Activated naive CD4-positive, alpha-beta T cell (primary cell): ENCODE measurements around the gene PCDH18.
"Not testable (repeated sequence)": the region's sequence is repeated elsewhere in the genome, so short reads cannot be mapped to it uniquely, and the experiment has no call there.

Source experiments
- DNase-seq, 4 experiments: peaks; one replicate each; lab custom pipeline; 2025; lab: John Stamatoyannopoulos, UW

Gene PCDH18

DNA sequence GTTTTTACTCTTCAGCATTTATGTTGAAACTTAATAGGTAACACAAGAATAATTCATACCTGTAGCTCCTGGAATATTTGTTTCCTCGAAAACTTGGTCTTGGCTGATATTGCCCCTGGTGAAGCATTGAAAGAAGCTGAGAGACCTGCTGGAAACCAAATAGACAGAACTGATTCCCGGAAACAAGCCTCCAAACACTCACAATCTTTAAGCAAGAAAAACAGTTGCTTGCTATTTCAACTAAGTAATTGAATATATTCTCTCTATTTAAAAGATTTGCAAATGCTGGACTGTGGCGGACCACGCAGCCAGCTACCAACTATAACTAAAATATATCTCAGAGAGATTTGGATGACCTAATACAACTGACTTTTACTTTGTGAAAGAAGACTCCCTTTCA lies 3.6 kb downstream of the PCDH18 start:
- DNase-seq = no peak

DNA sequence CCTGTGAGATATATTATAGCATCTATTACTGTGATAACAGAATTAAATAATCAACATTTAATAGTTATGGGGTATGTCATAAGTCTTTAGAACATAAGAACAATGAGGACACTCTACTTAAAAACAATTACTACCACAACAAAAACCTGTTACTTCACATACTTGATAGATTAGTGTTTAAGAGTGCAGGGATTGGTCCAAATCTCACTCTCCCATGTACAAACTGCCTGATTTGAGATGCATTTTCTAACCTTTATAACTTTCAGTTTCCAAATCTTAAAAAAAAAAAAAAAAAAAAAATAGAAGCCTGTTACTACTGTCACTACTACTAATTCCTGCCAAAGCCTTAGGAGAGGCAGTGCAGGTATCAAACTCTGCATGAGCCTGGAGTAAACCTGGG lies 5.6 kb downstream of the PCDH18 start:
- no peak for DNase-seq

DNA sequence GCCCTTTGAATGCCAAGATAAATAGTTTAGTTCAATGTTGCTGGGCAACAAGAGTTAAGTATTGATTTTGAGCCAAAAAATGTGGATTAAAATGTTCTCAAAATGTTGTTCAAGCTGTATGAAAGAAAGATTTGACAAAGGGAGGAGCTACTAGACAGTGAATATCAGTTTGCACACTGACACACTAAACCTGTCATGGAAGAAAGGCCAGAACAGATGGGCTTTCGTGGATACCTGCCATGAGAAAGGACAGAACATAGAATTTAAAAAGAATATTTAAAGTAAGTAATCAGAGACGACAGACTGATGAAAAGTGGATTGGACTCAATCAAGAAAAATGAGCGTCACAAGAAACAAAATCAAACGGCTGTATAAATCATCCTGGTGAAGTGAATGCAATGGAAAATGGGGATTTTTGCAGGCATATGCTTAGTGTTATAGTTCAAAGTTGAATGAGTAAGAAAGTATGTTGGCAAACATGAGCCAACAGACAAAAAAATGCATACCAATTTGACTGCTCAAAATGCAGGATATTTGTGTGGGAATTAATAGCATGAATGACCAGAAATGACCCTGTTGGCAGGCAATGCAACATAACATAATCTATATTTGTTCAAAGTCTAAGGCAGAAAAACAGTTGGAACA lies 7.4 kb downstream of the PCDH18 start:
- no peak for DNase-seq

DNA sequence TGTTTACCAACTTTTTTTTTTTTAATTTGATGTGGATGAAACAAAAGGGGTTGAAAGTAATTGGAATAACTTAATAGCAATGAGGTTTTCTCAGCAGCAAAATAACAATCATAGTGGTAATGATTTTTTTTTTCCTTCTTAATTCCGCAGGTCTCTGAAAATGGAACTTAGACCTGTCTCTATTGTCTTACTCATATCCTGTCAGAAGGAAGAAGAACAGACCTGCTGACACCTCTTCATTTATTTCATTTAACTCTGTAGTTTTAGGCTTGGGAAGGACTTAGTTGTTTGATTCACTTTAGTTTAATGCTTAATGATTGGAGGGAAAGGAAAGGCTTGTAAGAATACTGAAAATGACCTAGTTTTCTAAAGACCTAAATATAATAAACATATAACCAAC lies 9.0 kb downstream of the PCDH18 start:
- no peak for DNase-seq

DNA sequence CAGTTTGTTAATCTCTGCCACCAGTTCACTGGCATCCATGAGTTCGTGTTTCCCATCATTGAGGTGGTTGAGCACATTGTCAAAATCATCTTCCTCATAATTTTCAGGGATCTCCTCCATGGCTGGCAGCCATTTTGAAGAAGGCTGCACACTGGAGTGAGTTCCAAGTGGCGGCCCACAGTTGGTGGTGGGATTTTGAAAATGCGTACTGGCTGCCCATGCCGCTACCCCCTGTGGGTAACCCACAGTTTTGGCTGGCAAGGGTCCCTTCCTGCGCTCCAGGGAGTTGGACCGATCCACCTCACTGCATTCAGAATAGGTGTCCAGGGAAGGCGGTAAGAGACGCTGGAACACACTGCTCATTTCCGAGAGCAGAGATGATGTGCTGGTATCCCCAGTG lies 11.2 kb downstream of the PCDH18 start:
- no peak for DNase-seq

DNA sequence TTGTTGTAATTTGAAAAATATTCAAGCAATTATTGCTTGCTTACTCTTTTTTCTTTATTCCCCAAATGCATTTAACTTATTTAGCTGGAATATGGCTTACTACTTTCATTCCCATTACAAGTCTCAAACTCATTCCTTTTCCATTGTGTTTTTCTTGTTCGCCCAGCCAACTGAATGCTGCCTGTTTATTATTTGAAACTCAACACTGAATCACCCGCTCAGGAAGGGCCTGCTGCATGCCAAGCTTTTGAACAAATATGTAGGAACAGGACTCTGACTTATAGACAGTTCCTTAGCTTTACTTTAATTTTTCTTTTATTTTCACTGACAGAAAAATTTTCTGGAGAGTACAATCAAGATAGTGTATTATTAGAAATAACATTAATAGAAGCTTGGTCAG lies 12.9 kb downstream of the PCDH18 start:
- no peak for DNase-seq

DNA sequence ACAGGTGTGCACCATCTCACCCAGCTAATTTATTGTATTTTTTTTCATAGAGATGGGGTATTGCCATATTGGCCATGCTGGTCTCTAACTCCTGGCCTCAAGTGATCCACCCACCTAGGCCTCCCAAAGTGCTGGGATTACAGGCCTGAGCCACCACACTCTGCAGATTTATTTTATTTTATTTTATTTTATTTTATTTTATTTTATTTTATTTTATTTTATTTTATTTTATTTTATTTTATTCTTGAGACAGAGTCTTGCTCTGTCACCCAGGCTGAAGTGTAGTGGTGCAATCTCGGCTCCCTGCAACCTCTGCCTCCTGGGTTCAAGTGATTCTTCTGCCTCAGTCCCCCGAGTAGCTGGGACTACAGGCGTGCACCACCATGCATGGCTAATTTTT lies 15.0 kb downstream of the PCDH18 start:
- DNase-seq = not testable (repeated sequence)

DNA sequence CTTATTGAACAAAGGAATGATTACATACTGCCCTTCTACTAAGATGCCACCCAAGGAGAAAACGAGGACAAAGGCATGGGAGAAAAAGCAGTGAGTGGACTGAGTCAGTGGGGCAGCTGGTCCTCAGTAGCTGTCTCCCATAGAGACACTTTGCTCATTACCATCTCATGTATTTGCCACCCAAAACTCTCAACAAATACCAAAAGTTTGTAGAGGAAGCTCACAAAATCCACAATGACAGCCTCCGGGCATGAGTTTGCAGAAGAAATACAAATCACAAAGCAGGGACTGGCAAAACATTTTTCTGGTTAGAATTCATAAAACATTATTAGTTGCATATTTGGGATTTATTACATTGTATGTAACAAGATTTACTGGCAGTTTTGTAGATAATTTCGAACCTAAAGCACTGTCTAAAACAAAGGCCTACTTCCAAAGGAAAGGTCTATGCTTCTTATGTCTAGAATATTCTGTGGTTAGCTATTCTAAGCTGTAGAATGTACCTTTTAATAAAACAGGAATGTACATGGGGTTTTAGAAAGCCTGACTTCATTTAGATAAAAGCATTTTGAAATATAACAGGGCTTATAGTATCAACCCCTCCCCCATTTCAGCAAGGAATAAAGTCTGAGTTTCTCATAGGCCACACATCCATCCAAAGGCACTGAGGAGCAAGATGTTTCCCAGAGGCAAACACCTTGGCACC lies 17.7 kb downstream of the PCDH18 start:
- DNase-seq = no peak

DNA sequence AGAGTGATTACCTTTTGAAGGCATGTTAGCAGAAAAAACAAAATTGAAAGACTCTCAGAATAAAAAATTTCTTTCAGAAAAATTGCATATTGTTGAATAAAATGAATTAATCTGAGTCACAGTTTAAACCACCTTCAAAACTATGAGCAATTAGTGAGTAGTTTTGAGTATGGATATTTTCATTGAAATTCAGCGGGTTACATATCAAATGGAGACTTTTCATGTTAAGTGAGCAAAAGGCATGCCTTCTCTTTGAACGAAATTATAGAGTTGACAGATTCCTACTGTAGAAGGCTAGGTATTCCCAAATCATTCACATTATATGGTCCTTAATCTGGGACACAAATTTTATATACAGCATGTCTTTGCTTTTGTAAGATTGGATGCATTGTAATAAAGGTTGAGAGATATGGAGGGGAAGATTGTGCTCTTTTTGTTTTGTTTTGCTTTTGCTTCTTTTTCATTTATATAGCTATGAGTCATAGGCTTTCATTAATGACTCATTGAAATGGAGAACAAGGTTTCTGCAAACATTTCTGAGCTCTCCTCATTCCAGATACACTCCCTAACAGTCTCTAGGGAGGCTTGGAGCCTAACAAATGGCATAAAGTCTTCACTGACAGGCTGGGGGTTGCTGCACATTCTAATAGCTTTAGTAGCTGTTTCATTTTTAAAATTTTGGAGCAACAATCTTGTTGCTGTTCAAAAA lies 21.6 kb downstream of the PCDH18 start:
- DNase-seq = no peak

DNA sequence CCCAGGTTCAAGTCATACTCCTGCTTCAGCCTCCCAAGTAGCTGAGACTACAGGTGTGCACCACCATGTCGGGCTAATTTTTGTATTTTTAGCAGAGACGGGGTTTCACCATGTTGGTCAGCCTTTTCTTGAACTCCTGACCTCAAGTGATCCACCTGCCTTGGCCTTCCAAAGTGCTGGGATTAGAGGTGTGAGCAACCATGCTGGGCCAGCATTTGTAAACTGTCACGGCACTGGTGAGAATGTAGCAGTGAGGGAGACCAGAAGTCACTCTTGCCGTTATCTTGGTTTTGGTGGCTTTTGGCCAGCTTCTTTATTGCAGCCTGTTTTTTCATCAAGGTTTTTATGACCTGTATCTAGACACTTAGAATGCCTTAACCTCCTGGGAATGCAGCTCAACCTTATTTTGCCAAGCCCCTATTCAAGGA lies 22.4 kb downstream of the PCDH18 start:
- DNase-seq = no peak

DNA sequence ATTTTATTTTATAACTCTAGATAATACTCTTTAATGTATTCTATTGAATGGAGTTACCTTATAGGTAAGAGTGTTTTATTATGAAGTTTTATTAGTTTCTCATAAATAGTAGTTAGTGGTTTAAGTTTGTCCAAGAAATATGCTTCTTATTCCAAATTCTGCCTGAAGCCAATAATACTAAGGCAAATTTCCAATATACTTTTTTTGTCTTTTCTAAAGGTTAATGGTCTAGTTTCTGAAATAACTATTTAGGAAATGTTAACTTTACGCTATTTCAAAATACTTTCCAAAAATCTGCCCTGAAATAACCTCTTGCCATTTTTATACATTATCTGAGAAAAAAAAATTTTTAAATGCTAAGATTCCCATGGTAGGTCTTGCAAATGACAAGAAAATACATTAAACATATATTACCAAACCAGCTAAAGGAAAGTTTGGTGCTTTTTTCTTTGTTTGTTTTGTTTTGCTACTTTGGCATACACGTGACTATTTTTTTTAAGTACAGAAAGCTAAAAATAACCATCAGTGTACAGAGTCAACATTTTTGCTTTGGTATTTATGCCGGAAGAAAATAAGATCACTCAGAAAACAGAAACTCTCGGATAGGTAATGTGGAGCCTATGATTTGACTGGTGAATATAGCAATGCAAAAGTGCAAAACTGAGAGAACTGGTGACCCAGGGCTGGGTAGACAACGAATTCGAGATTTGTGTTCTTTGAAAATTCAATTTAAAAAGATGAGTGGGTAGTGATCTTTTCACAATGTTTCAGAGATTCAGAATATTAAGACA lies 29.8 kb downstream of the PCDH18 start:
- DNase-seq = no peak

DNA sequence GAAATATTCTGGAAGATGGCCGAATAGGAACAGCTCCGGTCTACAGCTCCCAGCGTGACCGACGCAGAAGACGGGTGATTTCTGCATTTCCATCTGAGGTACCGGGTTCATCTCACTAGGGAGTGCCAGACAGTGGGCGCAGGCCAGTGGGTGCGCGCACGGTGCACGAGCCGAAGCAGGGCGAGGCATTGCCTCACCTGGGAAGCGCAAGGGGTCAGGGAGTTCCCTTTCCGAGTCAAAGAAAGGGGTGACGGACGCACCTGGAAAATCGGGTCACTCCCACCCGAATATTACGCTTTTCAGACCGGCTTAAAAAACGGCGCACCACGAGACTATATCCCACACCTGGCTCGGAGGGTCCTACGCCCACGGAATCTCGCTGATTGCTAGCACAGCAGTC lies 36.0 kb downstream of the PCDH18 start:
- DNase-seq = not testable (repeated sequence)

DNA sequence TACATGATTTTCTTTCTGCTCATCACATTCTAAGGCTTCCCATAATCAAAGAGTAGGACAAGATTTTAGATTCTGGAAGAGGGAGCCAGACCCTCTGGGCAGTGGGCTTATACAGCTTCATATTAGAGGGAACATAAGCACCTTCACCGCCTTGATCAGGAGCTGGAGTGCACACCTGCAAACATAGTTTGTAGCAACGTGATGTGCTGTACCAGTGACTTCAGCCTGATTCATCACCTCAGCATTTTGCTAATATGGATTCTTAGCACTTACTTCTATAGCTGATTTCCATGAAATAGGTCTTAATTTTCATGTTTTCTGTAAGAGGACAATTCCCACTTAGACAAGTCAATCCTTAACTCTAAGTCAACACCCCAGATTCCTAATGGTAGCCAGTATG lies 36.7 kb downstream of the PCDH18 start:
- no peak for DNase-seq

DNA sequence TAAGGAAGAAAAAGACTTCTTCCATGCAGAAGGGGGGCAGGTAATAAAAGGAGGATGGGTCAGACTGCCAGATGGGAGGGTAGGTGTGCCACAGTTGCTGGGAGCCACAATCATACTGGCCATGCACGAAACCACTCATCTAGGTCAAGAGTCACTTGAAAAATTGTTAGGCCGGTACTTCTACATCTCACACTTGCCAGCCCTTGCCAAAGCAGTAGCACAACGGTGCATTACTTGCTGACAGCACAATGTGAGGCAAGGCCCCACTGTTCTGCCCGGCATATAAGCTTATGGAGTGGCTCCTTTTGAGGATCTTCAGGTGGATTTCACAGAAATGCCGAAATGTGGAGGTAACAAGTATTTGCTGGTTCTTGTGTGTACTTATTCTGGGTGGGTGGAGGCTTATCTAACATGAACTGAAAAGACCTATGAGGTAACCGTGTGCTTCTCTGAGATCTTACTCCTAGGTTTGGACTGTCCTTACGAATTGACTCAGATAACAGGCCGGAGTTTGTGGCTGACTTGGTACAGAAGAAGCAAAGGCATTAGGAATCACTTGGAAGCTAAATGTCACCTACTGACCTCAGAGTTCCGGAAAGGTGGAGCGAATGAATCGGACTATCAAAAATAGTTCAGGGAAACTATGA lies 48.9 kb downstream of the PCDH18 start:
- not testable (repeated sequence) for DNase-seq

DNA sequence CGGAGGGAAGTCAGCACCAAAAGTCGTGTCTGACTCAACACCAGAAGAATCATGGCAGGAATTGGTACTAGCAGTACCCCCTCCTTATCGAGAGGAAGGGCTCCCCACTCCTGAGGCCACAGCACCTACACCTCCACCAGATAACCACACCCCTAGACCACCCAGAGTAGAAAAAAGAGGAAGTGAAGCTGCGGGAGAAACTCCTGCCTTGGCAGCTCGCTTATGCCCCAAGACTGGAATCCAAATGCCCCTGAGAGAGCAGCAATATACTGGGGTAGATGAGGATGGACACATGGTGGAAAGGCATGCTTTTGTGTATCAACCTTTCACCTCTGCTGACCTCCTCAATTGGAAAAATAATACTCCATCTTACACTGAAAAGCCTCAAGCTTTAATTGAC lies 52.6 kb downstream of the PCDH18 start:
- not testable (repeated sequence) for DNase-seq

DNA sequence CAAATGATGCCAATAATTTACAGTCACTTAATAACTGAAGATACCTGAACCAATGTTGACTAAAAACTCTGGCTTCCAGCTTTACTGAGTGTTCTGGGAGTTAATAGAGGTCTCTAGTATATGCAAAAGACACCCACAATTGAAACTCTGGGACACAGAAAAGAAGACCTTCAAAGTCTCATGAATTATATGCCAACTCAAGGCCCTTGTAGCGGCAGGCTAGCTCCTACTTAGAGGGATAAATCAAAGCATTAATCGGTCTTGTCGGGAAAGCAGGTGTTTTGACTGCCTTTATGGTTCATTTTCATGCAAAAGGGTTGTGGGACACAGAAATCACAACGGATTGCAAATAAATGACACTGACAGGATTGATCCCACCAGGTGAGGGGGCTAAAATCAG lies 55.9 kb downstream of the PCDH18 start:
- DNase-seq = no peak

DNA sequence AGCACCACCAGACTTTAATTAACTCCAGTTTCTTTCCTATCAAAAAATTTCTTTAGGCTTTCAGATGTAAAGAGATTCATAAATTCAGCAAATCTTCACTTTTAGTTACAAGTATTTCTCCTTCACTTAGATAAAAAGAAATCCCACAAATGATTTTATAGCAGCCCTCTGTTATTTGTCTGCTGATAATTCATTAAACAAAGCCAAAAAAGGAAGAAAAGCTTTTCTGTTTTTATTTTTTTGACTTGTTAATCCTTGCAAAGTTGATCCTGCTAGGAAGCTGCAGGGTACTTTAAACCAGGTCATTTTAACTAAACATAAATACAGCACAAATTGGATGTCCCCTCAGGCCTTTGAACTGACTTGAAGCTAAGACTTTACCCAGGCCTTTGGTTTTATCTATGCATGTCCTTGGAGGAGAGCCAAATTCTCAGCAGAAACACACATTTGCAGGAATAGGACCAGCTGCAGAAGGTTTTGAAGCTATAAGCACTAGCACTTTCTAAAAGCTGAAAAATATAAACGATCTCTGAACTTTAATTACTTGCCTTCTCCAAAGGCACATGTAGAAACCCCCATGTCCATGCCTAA lies 57.5 kb downstream of the PCDH18 start:
- no peak for DNase-seq

DNA sequence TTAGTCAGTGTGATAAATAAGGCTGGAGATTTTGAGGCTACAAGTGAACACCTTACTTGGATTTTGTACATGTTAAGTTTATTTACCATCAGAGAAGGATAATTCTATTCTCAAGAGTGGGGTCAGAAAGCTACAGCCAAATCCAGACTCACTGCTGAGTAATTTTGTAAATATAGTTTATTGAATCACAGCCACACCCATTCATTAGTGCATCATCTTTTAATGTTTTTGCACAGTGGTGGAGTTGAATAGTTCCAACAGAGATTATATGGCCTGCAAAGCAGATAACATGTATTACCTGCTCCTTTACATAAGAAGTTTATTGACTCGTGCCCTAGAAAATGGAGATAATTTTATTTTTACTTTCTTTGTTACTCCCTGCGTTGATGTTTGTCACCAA lies 60.4 kb downstream of the PCDH18 start:
- no peak for DNase-seq

DNA sequence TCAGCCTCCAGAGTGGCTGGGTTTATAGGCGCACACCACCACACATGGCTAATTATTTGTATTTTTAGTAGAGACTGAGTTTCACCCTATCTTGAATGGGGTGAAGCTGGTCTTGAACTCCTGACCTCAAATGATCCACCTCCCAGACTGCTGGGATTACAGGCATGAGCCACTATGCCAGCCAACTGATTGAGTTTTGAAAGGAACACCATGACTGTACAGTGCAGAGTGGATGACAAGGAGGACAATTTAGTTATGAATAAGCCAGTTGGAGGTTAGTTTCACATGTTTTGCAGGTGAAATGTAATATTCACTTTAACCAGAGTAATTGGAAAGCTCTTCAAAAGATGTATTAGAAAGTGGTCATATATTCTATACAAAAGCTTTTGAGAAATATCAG lies 60.8 kb downstream of the PCDH18 start:
- DNase-seq = no peak

DNA sequence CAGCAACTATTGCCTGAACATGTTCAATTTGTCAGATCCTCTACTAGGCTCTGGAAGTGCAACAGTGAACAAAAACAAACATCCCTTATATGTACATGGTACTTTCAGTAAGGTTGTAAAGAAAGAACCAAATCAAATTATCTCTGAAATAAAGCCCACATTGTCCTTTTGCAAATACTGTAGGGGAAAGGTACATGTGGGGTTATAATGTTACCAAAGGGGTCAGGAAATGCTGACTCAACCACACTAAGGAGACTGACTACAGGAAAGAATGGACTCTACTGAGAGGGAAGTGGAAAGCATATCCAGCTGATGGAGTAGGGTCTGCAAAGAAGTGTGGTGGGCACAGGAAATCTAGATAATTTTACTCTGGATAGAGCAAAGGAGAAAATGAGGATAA lies 61.5 kb downstream of the PCDH18 start:
- no peak for DNase-seq
